Skin epidermis (tissue), 12 donors: Measurements from ENCODE around the gene UTP11.

Experiments used
- H3K27ac ChIP-seq, 21 experiments: fragments of 200-600 bp; sonication (generic) in 11 of 21; one replicate each; pipeline ENCODE4 v1.5.0; 2020; ENCODE audit warnings: mild to moderate bottlenecking in 3 of 21, inconsistent platforms in 2 of 21, moderate library complexity in 2 of 21
- H3K4me3 ChIP-seq, 7 experiments: fragments of 200-600 bp; sonication (generic) in 2 of 7; one replicate each; pipeline ENCODE4 v1.5.0; 2020; ENCODE audit warnings: inconsistent platforms in 2 of 7, mild to moderate bottlenecking in 2 of 7, moderate library complexity in 1 of 7

The UTP11 gene

GRCh38 chr1:38000529-38001455, 11.7 kb upstream of the UTP11 start:
- Histone ChIP-seq H3K4me3 (no peak overlapping the region), H3K27ac (peak overlapping the region in 20 of 21 experiments; percentile 70 to 90 (median 84))

- peak overlapping the region in 20 of 21 experiments; percentile 54 to 93 (median 86) for H3K27ac ChIP-seq
- H3K4me3 ChIP-seq, result peak overlapping the region; percentile 43 to 68 (median 66)
Observed at GRCh38 chr1:38003261-38004250, 9.0 kb upstream of the UTP11 start.

- Histone ChIP-seq H3K27ac (peak overlapping the region in 20 of 21 experiments; percentile 31 to 93 (median 86)), H3K4me3 (peak overlapping the region; percentile 43 to 68 (median 66))
Observed at GRCh38 chr1:38004284-38005108, 8.0 kb upstream of the UTP11 start.

GRCh38 chr1:38005195-38006007, 7.1 kb upstream of the UTP11 start, which contains the start of gene FHL3:
TSS of gene FHL3 (minus strand) at chr1:38005514. CDS start at chr1:37999412, 6,102 bp downstream.
- H3K27ac ChIP-seq, result peak within 1 kb of the TSS in 20 of 21 experiments; percentile 31 to 93 (median 86)
- H3K4me3 ChIP-seq, result peak within 1 kb of the TSS; percentile 43 to 68 (median 66)

GRCh38 chr1:38006008-38006828, 6.3 kb upstream of the UTP11 start:
- Histone ChIP-seq H3K27ac (peak overlapping the region in 18 of 21 experiments; percentile 31 to 93 (median 86)), H3K4me3 (peak overlapping the region in 2 of 7 experiments; percentile 66 to 68)

GRCh38 chr1:38009088-38009840, 3.3 kb upstream of the UTP11 start:
- Histone ChIP-seq H3K4me3 (no peak overlapping the region), H3K27ac (peak overlapping the region in 9 of 21 experiments; percentile 0 to 59 (median 35))

- peak overlapping the region in 1 of 21 experiments; percentile 59 for H3K27ac ChIP-seq
Observed at GRCh38 chr1:38009841-38010180, 2.7 kb upstream of the UTP11 start.

GRCh38 chr1:38013227-38013622, 691 bp downstream of the UTP11 start:
- Histone ChIP-seq H3K4me3 (peak overlapping the region; percentile 48 to 81 (median 67)), H3K27ac (peak overlapping the region; percentile 63 to 98 (median 93))

More at GRCh38 chr1:38009841-38010180, 2.7 kb upstream of the UTP11 start:
- no peak overlapping the region for H3K4me3 ChIP-seq

- no peak overlapping the region for H3K4me3 ChIP-seq
Observed at GRCh38 chr1:38014171-38014570, 1.6 kb downstream of the UTP11 start.

GRCh38 chr1:38014724-38015424, 2.3 kb downstream of the UTP11 start:
- H3K27ac ChIP-seq, result peak overlapping the region in 1 of 21 experiments; percentile 26

More at GRCh38 chr1:38014171-38014570, 1.6 kb downstream of the UTP11 start:
- H3K27ac ChIP-seq, result peak overlapping the region in 2 of 21 experiments; percentile 93 to 95

GRCh38 chr1:38015978-38016725, 3.6 kb downstream of the UTP11 start:
- Histone ChIP-seq H3K4me3 (no peak overlapping the region), H3K27ac (peak overlapping the region in 2 of 21 experiments; percentile 8 to 20)

More at GRCh38 chr1:38014724-38015424, 2.3 kb downstream of the UTP11 start:
- H3K4me3 ChIP-seq, result no peak overlapping the region

- no peak overlapping the region for H3K4me3 ChIP-seq
- H3K27ac ChIP-seq, result no peak overlapping the region
Observed at GRCh38 chr1:38018864-38019343, 6.4 kb downstream of the UTP11 start.

GRCh38 chr1:38020396-38020795, 7.9 kb downstream of the UTP11 start:
- Histone ChIP-seq H3K4me3 (no peak overlapping the region), H3K27ac (no peak overlapping the region)

- Histone ChIP-seq H3K4me3 (no peak overlapping the region), H3K27ac (no peak overlapping the region)
Observed at GRCh38 chr1:38021969-38022368, 9.4 kb downstream of the UTP11 start.

- no peak overlapping the region for H3K27ac ChIP-seq
- no peak overlapping the region for H3K4me3 ChIP-seq
Observed at GRCh38 chr1:38022810-38023209, 10.3 kb downstream of the UTP11 start.
